Measurements from ENCODE around the gene TARP.
"Not testable (repeated sequence)": the region's sequence is repeated elsewhere in the genome, so short reads cannot be mapped to it uniquely, and the experiment has no call there.

DNA sequence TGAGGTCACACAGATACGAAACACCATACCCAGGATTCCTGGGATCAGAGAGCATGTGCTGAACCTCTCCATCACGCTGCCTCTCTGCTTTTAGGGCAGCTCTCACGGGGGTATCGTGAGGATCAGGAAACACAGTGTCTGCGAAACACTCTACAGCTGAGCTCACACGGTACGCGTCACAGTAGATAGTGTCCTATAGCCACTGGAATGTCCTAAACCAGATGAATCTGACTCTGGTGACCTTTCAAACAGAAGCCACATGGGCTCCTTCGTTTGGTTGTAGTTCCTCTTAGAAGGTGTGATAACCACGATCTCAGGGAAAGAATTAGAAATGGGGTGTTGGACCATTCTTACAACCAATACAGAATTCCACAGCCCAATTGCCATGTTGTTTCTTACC is 34.3 kb downstream of the TARP start:
- TF ChIP-seq, protein P1, sequence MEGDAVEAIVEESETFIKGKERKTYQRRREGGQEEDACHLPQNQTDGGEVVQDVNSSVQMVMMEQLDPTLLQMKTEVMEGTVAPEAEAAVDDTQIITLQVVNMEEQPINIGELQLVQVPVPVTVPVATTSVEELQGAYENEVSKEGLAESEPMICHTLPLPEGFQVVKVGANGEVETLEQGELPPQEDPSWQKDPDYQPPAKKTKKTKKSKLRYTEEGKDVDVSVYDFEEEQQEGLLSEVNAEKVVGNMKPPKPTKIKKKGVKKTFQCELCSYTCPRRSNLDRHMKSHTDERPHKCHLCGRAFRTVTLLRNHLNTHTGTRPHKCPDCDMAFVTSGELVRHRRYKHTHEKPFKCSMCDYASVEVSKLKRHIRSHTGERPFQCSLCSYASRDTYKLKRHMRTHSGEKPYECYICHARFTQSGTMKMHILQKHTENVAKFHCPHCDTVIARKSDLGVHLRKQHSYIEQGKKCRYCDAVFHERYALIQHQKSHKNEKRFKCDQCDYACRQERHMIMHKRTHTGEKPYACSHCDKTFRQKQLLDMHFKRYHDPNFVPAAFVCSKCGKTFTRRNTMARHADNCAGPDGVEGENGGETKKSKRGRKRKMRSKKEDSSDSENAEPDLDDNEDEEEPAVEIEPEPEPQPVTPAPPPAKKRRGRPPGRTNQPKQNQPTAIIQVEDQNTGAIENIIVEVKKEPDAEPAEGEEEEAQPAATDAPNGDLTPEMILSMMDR (IDR thresholded peaks at IDR 0.05) = not testable (repeated sequence)
- not testable (repeated sequence) for TF ChIP-seq POLR2A (IDR thresholded peaks at IDR 0.05)

Data from ovary (tissue), 3 donors.